HepG2 (cell line): ENCODE data around the gene OMG. TPM values are rescaled to one million over a fixed set of nuclear protein-coding genes. Genes with fewer than 3 reads are reported as not detected.

Experiments used
- ATAC-seq: fragments of 200-7000 bp; cut with Tn5 transposase; 3 replicates; pipeline ENCODE4 v1.9.1; 2020; ENCODE audit warnings: mild to moderate bottlenecking, moderate library complexity
- BruUV-seq: library from RNA; stranded (reverse); fragments of 400-500 nt; replicated peaks from 2 replicates; lab custom pipeline; 2021; lab: Mats Ljungman, UMichigan
- CTCF ChIA-PET: fragments of 300-600 bp; formaldehyde crosslinking; extraction: SDS; loops from one replicate; lab custom pipeline; 2021; ENCODE audit warnings: low total read pairs, inconsistent platforms, low intra/inter-chr PET ratio; lab: Yijun Ruan, JAX
- POLR2A ChIA-PET: fragments of 350-600 bp; sonication (Branson Sonifier 250); formaldehyde crosslinking; loops from one replicate; lab custom pipeline; 2020; ENCODE audit warnings: antibody characterized with exemption, inconsistent platforms; lab: Yijun Ruan, JAX
- DNase-seq: peaks from one replicate; pipeline ENCODE4 v3.0.0-alpha.2; 2015; ENCODE audit warnings: low spot score
- FAIRE-seq: peaks from 3 replicates; lab custom pipeline; 2011; peaks lifted over from hg19 to GRCh38; lab: Jason Lieb, UNC
- H2AFZ ChIP-seq: one replicate; pipeline ENCODE4 v1.6.1; 2011; ENCODE audit warnings: low read length, inconsistent platforms
- H3K27ac ChIP-seq: fragments of 300-600 bp; 3 replicates; pipeline ENCODE4 v1.8.0; 2011; ENCODE audit warnings: mixed run types, mild to moderate bottlenecking, mixed read lengths, low read length, inconsistent platforms; ENCODE audit not compliant: insufficient read depth; ENCODE audit errors: extremely low read length
- H3K27me3 ChIP-seq, 2 experiments: fragments of 200-600 bp in 1 of 2; 2 replicates in 1 of 2; 3 replicates in 1 of 2; pipeline versions ENCODE4 v1.6.0 to v1.8.0; 2011; ENCODE audit warnings: low read length in 2 of 2, mild to moderate bottlenecking in 2 of 2, moderate library complexity in 2 of 2, inconsistent platforms in 1 of 2; ENCODE audit not compliant: insufficient read depth in 2 of 2, control insufficient read depth in 1 of 2
- H3K36me3 ChIP-seq, 2 experiments: fragments of 200-600 bp in 1 of 2; replicated peaks in 1 of 2; 2 replicates in 1 of 2; 3 replicates in 1 of 2; pipeline versions ENCODE4 v1.5.1 to v1.8.0; 2011; ENCODE audit warnings: low read length in 2 of 2, inconsistent platforms in 1 of 2; ENCODE audit not compliant: insufficient read depth in 2 of 2, control insufficient read depth in 1 of 2
- H3K4me1 ChIP-seq: 2 replicates; pipeline ENCODE4 v1.5.1; 2012; ENCODE audit warnings: low read length, inconsistent platforms; ENCODE audit not compliant: insufficient read depth
- H3K4me2 ChIP-seq: 2 replicates; pipeline ENCODE4 v1.6.0; 2011; ENCODE audit warnings: low read depth, low read length, inconsistent platforms
- H3K4me3 ChIP-seq, 3 experiments: fragments of 200-600 bp in 1 of 3; sonication (generic), shearing (Covaris generic) in 1 of 3; replicated peaks in 1 of 3; 2 replicates each; pipeline ENCODE4 v1.5.1; 2011 to 2016; ENCODE audit warnings: low read length in 3 of 3, inconsistent platforms in 2 of 3, low read depth in 2 of 3, mild to moderate bottlenecking in 2 of 3, control low read depth in 1 of 3, mixed read lengths in 1 of 3; ENCODE audit not compliant: insufficient read depth in 1 of 3
- H3K79me2 ChIP-seq: one replicate; pipeline ENCODE4 v1.6.1; 2011; ENCODE audit warnings: low read length, inconsistent platforms; ENCODE audit not compliant: insufficient read depth
- H3K9ac ChIP-seq: 2 replicates; pipeline ENCODE4 v1.6.0; 2011; ENCODE audit warnings: mild to moderate bottlenecking, low read depth, low read length, inconsistent platforms; ENCODE audit not compliant: insufficient read depth
- H3K9me3 ChIP-seq: 2 replicates; pipeline ENCODE4 v1.5.1; 2012; ENCODE audit warnings: mild to moderate bottlenecking, low read length
- H4K20me1 ChIP-seq: 2 replicates; pipeline ENCODE4 v1.6.0; 2011; ENCODE audit warnings: inconsistent platforms, mild to moderate bottlenecking, low read length, moderate library complexity; ENCODE audit not compliant: insufficient read depth
- HDAC1 ChIP-seq: sonication (generic); formaldehyde crosslinking; IDR thresholded peaks from 2 replicates; pipeline ENCODE4 v1.5.1; 2020; ENCODE audit warnings: mild to moderate bottlenecking, missing genetic modification reagents
- KIAA2018 ChIP-seq: sonication (generic); formaldehyde crosslinking; IDR thresholded peaks from 2 replicates; pipeline ENCODE4 v1.5.0; 2020; ENCODE audit warnings: mild to moderate bottlenecking, missing genetic modification reagents, borderline replicate concordance
- MXD1 ChIP-seq: sonication (generic); formaldehyde crosslinking; IDR thresholded peaks from 2 replicates; pipeline ENCODE4 v1.4.0; 2020; ENCODE audit warnings: mild to moderate bottlenecking, missing genetic modification reagents
- ZSCAN20 ChIP-seq: sonication (generic); formaldehyde crosslinking; IDR thresholded peaks from 2 replicates; pipeline ENCODE4 v1.4.0; 2020; ENCODE audit warnings: missing genetic modification reagents, mild to moderate bottlenecking, borderline replicate concordance
- WGBS: methylation state at CpG from one replicate; pipeline ENCODE4 v1.1.6; 2017; ENCODE audit warnings: low lambda C conversion rate; 5-methylcytosine and 5-hydroxymethylcytosine counted together
- in situ Hi-C: cut with HindIII; loops from 2 replicates; pipeline ENCODE4 v1.10.0; 2017; ENCODE audit warnings: low pct_unique_long_range_greater_than_20kb; ENCODE audit not compliant: extremely low pct_ligation_motif_present
- intact Hi-C: fragments of 100-400 bp; cut with micrococcal nuclease; formaldehyde crosslinking; loops from one replicate; pipeline ENCODE4 v1.10.0; 2022; ENCODE audit not compliant: unreplicated experiment
- polyA plus RNA-seq, 8 experiments: library from polyadenylated mRNA; depleted of rRNA in 3 of 8; stranded (reverse) in 7 of 8; unstranded in 1 of 8; fragments of >200 nt; fragmentation: Illumina TruSeq in 4 of 8; extraction: Trizol in 4 of 8; gene quantifications; 2 replicates each; pipeline versions ENCODE4 v1.2.1 to v1.2.3, GENCODE V29; 2011 to 2016; ENCODE audit warnings: low read depth in 4 of 8, missing spikeins in 1 of 8, mixed read lengths in 1 of 8; ENCODE audit not compliant: insufficient read depth in 1 of 8
- total RNA-seq, 5 experiments: library from RNA; depleted of rRNA; stranded (reverse); fragments of >200 nt; fragmentation: Illumina TruSeq; extraction: Trizol; gene quantifications; 2 replicates each; pipeline ENCODE4 v1.2.3, GENCODE V29; 2016; ENCODE audit warnings: low read depth in 1 of 5

The OMG gene
- total and polyA plus RNA-seq, 2 of the 13 experiments (the other 11 are each of a cell fraction or from before 2014, with no cell fraction given), result not detected

DNA sequence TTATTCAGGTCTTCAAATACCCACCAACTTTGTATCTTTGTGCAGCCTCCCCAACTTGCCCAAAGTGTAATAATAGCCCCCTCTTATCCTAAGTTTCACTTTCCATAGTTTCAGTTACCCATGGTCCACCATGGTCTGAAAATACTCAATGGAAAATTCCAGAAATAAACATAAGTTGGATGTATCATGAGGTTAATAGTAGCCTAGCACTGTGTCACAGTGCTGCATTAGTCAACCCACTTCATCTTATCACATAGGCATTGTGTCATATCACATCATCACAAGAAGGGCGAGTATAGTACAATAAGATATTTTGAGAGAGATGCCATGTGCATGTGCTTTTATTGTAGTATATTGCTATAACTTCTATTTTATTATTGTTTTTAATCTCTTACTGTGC lies 21.9 kb downstream of the OMG start:
- in situ Hi-C loops (no loop called here), intact Hi-C loops (no loop called here)
- Histone ChIP-seq H2AFZ (no peak overlapping the region), H3K27ac (peak overlapping the region; percentile 22), H3K4me1 (peaks cover 15% of the 10 kb centered on the region), H3K27me3 (no peaks in the 10 kb centered on the region), H3K79me2 (no peaks in the 10 kb centered on the region), H4K20me1 (no peaks in the 10 kb centered on the region), H3K4me3 (no peak overlapping the region), H3K36me3 (peaks cover 1 to 34% of the 10 kb centered on the region in 2 experiments; a peak in 3 of 5 replicates), H3K9me3 (no peaks in the 10 kb centered on the region), H3K9ac (no peak overlapping the region), H3K4me2 (no peak overlapping the region)
- no TSS peak for BruUV-seq
- ATAC-seq (no peak), FAIRE-seq (no peak), DNase-seq (no peak)
- ChIA-PET POLR2A (no interaction called here), CTCF (no interaction called here)
- TF ChIP-seq ZSCAN20 (CRISPR knock-in tag) (no peak), KIAA2018 (no peak), MXD1 (CRISPR knock-in tag) (no peak), HDAC1 (no peak)
- 96% methylated on average over 1 of the region's 1 CpG for WGBS
